Measurements from ENCODE around the gene SUMF2.
"Not testable (repeated sequence)": the region's sequence is repeated elsewhere in the genome, so short reads cannot be mapped to it uniquely, and the experiment has no call there.

DNA sequence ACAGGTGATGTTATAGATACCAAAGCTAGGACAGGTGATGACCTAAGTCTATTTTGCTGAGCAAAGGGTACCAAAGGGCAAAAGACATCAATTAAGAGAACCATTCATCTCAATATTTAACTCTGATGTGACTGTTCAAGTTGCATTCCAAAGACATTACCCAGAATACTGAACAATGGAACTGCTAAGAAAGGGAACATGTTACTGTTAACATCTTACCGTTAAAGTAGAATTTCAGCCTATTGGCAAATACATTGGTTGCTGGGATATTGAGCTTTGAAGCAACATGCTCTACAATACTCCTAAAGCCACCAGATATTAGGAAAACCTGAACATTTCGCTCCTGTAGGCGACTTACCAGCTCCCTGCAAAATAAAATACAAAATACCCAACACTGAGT is 47.1 kb upstream of the SUMF2 start:
- TF ChIP-seq CTCF (IDR thresholded peaks at IDR 0.05; ENCODE audit: low read length); EZH2 (IDR thresholded peaks at IDR 0.05; ENCODE audit: borderline replicate concordance, low read length): not testable (repeated sequence)

Data from OCI-LY1 (cell line).